ENCODE data around the gene BIN1.

GRCh38 chr2:127102521-127103242 lies 4.3 kb downstream of the BIN1 start:
- TF ChIP-seq SIN3A (IDR thresholded peaks at IDR 0.05; ENCODE audit: borderline replicate concordance, insufficient read depth, low read length) (no peak), POLR2AphosphoS5 (IDR thresholded peaks at IDR 0.05; ENCODE audit: low read depth, low read length) (no peak)

All from PFSK-1 (cell line).